Activated T-helper 17 cell treated with anti-CD3 and anti-CD28 coated beads, Interleukin-2, amount 50 U/mL, for 72 hours (primary cell): Measurements from ENCODE around the gene DOHH. TPM values are rescaled to one million over a fixed set of nuclear protein-coding genes. Genes with fewer than 3 reads are reported as not detected.
"Not testable (repeated sequence)": the region's sequence is repeated elsewhere in the genome, so short reads cannot be mapped to it uniquely, and the experiment has no call there.

Source experiments
- ATAC-seq: fragments of 150-1000 bp; cut with Tn5 transposase; replicated peaks from 2 replicates; pipeline ENCODE4 v1.10.0; 2021; ENCODE audit warnings: mild to moderate bottlenecking, moderate library complexity
- H3K27ac Mint-ChIP-seq: one replicate; pipeline ENCODE4 v1.8.0; 2022; ENCODE audit warnings: mixed read lengths
- H3K27me3 Mint-ChIP-seq: one replicate; pipeline ENCODE4 v1.8.0; 2022; ENCODE audit warnings: mixed read lengths
- H3K36me3 Mint-ChIP-seq: one replicate; pipeline ENCODE4 v1.8.0; 2022; ENCODE audit warnings: low read depth, mild to moderate bottlenecking, mixed read lengths
- H3K4me1 Mint-ChIP-seq: one replicate; pipeline ENCODE4 v1.8.0; 2022; ENCODE audit warnings: mixed read lengths
- H3K4me3 Mint-ChIP-seq: one replicate; pipeline ENCODE4 v1.8.0; 2022; ENCODE audit warnings: mild to moderate bottlenecking, mixed read lengths
- H3K9me3 Mint-ChIP-seq: one replicate; pipeline ENCODE4 v1.8.0; 2022; ENCODE audit warnings: mixed read lengths
- total RNA-seq, 2 donors: library from RNA; stranded (reverse); gene quantifications; one replicate each; pipeline ENCODE4 v1.2.3, GENCODE V29; 2022

DOHH gene
- total RNA-seq, 2 donors from 2014 or later = 11.1 to 22.2 TPM

GRCh38 chr19:3537438-3538240 lies 37.2 kb upstream of the DOHH start:
- no peak overlapping the region for H3K4me3 Mint-ChIP-seq
- H3K36me3 Mint-ChIP-seq = peaks cover 27% of the 10 kb centered on the region
- H3K9me3 Mint-ChIP-seq = no peaks in the 10 kb centered on the region
- peak; percentile 22 for ATAC-seq
- H3K27ac Mint-ChIP-seq = no peak overlapping the region
- H3K27me3 Mint-ChIP-seq = no peaks in the 10 kb centered on the region
- no peaks in the 10 kb centered on the region for H3K4me1 Mint-ChIP-seq

- Mint-ChIP-seq H3K4me3 (no peak overlapping the region), H3K27me3 (no peaks in the 10 kb centered on the region), H3K27ac (no peak overlapping the region), H3K4me1 (no peaks in the 10 kb centered on the region), H3K36me3 (peaks cover 27% of the 10 kb centered on the region), H3K9me3 (no peaks in the 10 kb centered on the region)
- ATAC-seq = no peak
These were observed 36.6 kb upstream of the DOHH start for GRCh38 chr19:3537101-3537437.

GRCh38 chr19:3536429-3537100 lies 36.1 kb upstream of the DOHH start:
- no peak overlapping the region for H3K27ac Mint-ChIP-seq

GRCh38 chr19:3535981-3536380 lies 35.5 kb upstream of the DOHH start:
- Mint-ChIP-seq H3K27ac (no peak overlapping the region), H3K4me3 (no peak overlapping the region), H3K27me3 (no peaks in the 10 kb centered on the region), H3K4me1 (no peaks in the 10 kb centered on the region), H3K36me3 (peaks cover 27% of the 10 kb centered on the region), H3K9me3 (no peaks in the 10 kb centered on the region)
- no peak for ATAC-seq

More at GRCh38 chr19:3536429-3537100, 36.1 kb upstream of the DOHH start:
- no peak for ATAC-seq
- peaks cover 27% of the 10 kb centered on the region for H3K36me3 Mint-ChIP-seq
- no peaks in the 10 kb centered on the region for H3K27me3 Mint-ChIP-seq
- no peak overlapping the region for H3K4me3 Mint-ChIP-seq
- no peaks in the 10 kb centered on the region for H3K9me3 Mint-ChIP-seq
- H3K4me1 Mint-ChIP-seq = no peaks in the 10 kb centered on the region

GRCh38 chr19:3535563-3535965 lies 35.1 kb upstream of the DOHH start:
- no peak overlapping the region for H3K4me3 Mint-ChIP-seq
- H3K9me3 Mint-ChIP-seq = no peaks in the 10 kb centered on the region
- no peaks in the 10 kb centered on the region for H3K27me3 Mint-ChIP-seq
- H3K36me3 Mint-ChIP-seq = peaks cover 27% of the 10 kb centered on the region
- H3K4me1 Mint-ChIP-seq = no peaks in the 10 kb centered on the region
- no peak overlapping the region for H3K27ac Mint-ChIP-seq
- no peak for ATAC-seq

- Mint-ChIP-seq H3K4me3 (no peak overlapping the region), H3K36me3 (peaks cover 27% of the 10 kb centered on the region), H3K9me3 (no peaks in the 10 kb centered on the region), H3K4me1 (no peaks in the 10 kb centered on the region), H3K27me3 (no peaks in the 10 kb centered on the region), H3K27ac (no peak overlapping the region)
- ATAC-seq = no peak
These were observed 34.7 kb upstream of the DOHH start for GRCh38 chr19:3535235-3535535.

- ATAC-seq = no peak
- H3K27me3 Mint-ChIP-seq = no peaks in the 10 kb centered on the region
- no peaks in the 10 kb centered on the region for H3K9me3 Mint-ChIP-seq
- H3K4me1 Mint-ChIP-seq = no peaks in the 10 kb centered on the region
- no peak overlapping the region for H3K27ac Mint-ChIP-seq
- H3K36me3 Mint-ChIP-seq = peaks cover 27% of the 10 kb centered on the region
- no peak overlapping the region for H3K4me3 Mint-ChIP-seq
These were observed 34.1 kb upstream of the DOHH start for GRCh38 chr19:3534375-3535234.

GRCh38 chr19:3533563-3534216 lies 33.2 kb upstream of the DOHH start:
- Mint-ChIP-seq H3K9me3 (no peaks in the 10 kb centered on the region), H3K4me3 (no peak overlapping the region), H3K36me3 (peaks cover 27% of the 10 kb centered on the region), H3K27ac (no peak overlapping the region), H3K27me3 (no peaks in the 10 kb centered on the region), H3K4me1 (no peaks in the 10 kb centered on the region)
- no peak for ATAC-seq

GRCh38 chr19:3533033-3533432 lies 32.6 kb upstream of the DOHH start:
- ATAC-seq = no peak

GRCh38 chr19:3532154-3532786 lies 31.8 kb upstream of the DOHH start:
- no peaks in the 10 kb centered on the region for H3K9me3 Mint-ChIP-seq
- ATAC-seq = no peak
- H3K27ac Mint-ChIP-seq = no peak overlapping the region
- no peaks in the 10 kb centered on the region for H3K27me3 Mint-ChIP-seq
- no peaks in the 10 kb centered on the region for H3K4me1 Mint-ChIP-seq
- H3K4me3 Mint-ChIP-seq = no peak overlapping the region
- H3K36me3 Mint-ChIP-seq = peaks cover 29% of the 10 kb centered on the region

More at GRCh38 chr19:3533033-3533432, 32.6 kb upstream of the DOHH start:
- no peaks in the 10 kb centered on the region for H3K9me3 Mint-ChIP-seq
- no peak overlapping the region for H3K27ac Mint-ChIP-seq
- H3K36me3 Mint-ChIP-seq = peaks cover 27% of the 10 kb centered on the region
- H3K4me1 Mint-ChIP-seq = no peaks in the 10 kb centered on the region
- H3K27me3 Mint-ChIP-seq = no peaks in the 10 kb centered on the region
- no peak overlapping the region for H3K4me3 Mint-ChIP-seq

GRCh38 chr19:3531716-3532115 lies 31.2 kb upstream of the DOHH start:
- no peak for ATAC-seq
- H3K4me3 Mint-ChIP-seq = no peak overlapping the region
- H3K27ac Mint-ChIP-seq = no peak overlapping the region
- no peaks in the 10 kb centered on the region for H3K9me3 Mint-ChIP-seq
- no peaks in the 10 kb centered on the region for H3K27me3 Mint-ChIP-seq
- peaks cover 34% of the 10 kb centered on the region for H3K36me3 Mint-ChIP-seq
- no peaks in the 10 kb centered on the region for H3K4me1 Mint-ChIP-seq

- Mint-ChIP-seq H3K27ac (no peak overlapping the region), H3K36me3 (peaks cover 33% of the 10 kb centered on the region), H3K4me3 (no peak overlapping the region), H3K4me1 (no peaks in the 10 kb centered on the region), H3K27me3 (no peaks in the 10 kb centered on the region), H3K9me3 (no peaks in the 10 kb centered on the region)
- no peak for ATAC-seq
These were observed 29.9 kb upstream of the DOHH start for GRCh38 chr19:3530389-3530788.

- not testable (repeated sequence) for H3K27ac Mint-ChIP-seq, ATAC-seq, H3K27me3 Mint-ChIP-seq, H3K4me1 Mint-ChIP-seq, H3K4me3 Mint-ChIP-seq, H3K9me3 Mint-ChIP-seq
- peaks cover 23% of the 10 kb centered on the region for H3K36me3 Mint-ChIP-seq
These were observed 28.8 kb upstream of the DOHH start for GRCh38 chr19:3529299-3529698.
